Astrocyte of the cerebellum (primary cell): Measurements from ENCODE around the gene EML2.
A peak's percentile ranks its signal among the peaks of the same experiment; 100 is the strongest.

Experiments used
- DNase-seq: peaks from one replicate; pipeline ENCODE4 v3.0.0-alpha.2; 2011; ENCODE audit warnings: low read depth
- H3K4me3 ChIP-seq: 2 replicates; pipeline ENCODE4 v1.5.1; 2011; ENCODE audit warnings: mild to moderate bottlenecking, low read depth, low read length, moderate library complexity
- in situ Hi-C: cut with HindIII; loops from 2 replicates; pipeline ENCODE4 v1.10.0; 2017; ENCODE audit warnings: low sequenced_read_pairs
- TF ChIP-seq, protein P1 (sequence below): IDR thresholded peaks from 2 replicates; pipeline ENCODE4 v1.5.1; 2012; ENCODE audit warnings: low read length, low read depth, moderate library complexity, mild to moderate bottlenecking; ENCODE audit errors: missing control alignments

The EML2 gene

DNA sequence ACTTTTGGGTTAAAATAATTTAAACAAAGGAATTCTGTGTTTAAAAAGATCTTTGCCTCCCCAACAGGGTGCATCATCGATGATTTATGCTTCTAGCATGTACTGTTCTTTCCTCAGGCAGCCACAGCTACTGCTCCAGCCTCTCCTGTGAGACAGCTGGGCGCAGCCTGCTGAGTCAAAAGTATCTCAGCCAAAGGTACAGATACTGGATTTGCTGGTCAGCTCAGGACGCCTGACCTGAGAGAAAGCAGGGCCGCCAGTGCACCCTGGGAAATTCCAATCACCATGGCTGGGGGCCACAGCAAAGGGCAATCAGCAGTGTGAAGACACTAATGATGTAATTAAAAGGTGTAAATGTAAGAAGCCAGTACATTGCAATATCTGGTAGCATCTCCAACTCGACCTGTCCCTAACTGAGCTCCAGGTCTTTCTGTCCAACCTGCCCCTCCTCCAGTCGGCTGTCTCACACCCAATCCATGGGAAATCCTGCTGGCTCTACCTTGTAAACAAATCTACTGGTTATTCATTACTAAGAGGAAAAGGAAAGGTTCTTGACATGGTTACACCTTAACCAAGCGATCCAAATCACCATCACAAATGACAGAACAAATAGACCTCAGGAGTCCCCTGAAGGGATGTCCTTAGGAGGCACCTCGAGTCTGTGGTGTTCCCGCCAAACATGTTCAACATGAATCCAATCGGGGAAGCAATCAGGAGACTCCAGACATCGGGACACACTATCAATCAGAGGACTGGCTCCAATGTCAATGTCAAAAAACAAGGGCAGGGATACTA lies 61.9 kb downstream of the EML2 start:
- peak; percentile 76 for DNase-seq
- TF ChIP-seq, protein P1, sequence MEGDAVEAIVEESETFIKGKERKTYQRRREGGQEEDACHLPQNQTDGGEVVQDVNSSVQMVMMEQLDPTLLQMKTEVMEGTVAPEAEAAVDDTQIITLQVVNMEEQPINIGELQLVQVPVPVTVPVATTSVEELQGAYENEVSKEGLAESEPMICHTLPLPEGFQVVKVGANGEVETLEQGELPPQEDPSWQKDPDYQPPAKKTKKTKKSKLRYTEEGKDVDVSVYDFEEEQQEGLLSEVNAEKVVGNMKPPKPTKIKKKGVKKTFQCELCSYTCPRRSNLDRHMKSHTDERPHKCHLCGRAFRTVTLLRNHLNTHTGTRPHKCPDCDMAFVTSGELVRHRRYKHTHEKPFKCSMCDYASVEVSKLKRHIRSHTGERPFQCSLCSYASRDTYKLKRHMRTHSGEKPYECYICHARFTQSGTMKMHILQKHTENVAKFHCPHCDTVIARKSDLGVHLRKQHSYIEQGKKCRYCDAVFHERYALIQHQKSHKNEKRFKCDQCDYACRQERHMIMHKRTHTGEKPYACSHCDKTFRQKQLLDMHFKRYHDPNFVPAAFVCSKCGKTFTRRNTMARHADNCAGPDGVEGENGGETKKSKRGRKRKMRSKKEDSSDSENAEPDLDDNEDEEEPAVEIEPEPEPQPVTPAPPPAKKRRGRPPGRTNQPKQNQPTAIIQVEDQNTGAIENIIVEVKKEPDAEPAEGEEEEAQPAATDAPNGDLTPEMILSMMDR, result no peak
- in situ Hi-C loops, result no loop called here
- H3K4me3 ChIP-seq, result no peak overlapping the region

DNA sequence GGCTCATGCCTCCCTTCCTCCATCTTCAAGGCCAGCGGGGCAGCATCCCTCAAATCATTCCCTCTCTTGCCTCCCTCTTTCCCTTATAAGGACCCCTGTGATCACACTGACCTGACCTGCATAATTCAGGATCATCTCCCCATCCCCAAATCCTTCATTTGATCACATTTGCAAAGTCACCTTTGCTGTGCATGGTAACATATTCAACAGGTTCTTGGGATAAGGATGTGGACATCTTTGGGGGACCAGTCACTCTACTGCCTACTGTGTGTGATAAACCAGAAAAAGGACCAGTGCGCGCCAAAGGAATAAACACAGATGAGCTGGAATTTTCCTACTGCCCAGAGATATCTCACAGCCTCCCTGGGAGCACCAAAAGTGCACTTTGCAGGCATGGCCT lies 62.5 kb downstream of the EML2 start:
- TF ChIP-seq, protein P1, result no peak
- in situ Hi-C loops, result no loop called here
- no peak for DNase-seq
- no peak overlapping the region for H3K4me3 ChIP-seq

DNA sequence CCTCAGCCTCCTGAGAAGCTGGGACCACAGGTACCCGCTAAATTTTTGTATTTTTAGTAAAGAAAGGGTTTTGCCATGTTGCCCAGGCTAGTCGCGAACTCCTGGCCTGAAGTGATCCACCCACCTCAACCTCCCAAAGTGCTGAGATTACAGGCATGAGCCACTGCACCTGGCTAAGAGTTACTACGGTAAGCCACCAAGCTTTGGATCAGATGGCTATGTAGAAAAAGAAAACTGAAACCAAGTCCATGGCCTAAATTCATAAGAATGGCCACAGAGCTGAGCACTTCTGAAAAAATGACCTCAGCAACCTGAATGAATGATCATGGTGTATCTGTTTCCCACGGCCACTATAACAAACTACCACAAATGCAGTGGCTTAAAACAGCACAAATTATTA lies 64.0 kb downstream of the EML2 start:
- no peak overlapping the region for H3K4me3 ChIP-seq
- TF ChIP-seq, protein P1, result no peak
- DNase-seq, result no peak
- in situ Hi-C loops, result no loop called here

DNA sequence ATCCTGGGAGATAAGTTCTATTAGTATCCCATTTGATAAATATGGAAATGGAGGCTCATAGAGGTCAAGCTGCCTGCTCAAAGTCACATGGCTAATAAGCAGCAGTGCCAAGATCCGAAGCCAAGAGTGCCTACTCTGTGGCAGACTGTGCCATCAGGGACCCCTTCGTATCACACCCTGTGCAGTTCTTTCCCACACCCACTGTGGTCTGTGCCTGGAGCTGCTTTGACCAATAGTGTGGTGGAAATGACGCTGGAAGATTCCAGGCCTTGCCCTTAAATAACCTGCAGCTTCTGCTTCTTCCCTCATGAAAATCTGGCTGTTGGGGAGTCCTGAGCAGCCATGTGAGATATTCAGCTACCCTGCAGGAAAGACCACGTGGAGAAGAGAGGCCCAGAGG lies 64.7 kb downstream of the EML2 start:
- in situ Hi-C loops, result no loop called here
- no peak for DNase-seq
- no peak overlapping the region for H3K4me3 ChIP-seq
- TF ChIP-seq, protein P1, result no peak

DNA sequence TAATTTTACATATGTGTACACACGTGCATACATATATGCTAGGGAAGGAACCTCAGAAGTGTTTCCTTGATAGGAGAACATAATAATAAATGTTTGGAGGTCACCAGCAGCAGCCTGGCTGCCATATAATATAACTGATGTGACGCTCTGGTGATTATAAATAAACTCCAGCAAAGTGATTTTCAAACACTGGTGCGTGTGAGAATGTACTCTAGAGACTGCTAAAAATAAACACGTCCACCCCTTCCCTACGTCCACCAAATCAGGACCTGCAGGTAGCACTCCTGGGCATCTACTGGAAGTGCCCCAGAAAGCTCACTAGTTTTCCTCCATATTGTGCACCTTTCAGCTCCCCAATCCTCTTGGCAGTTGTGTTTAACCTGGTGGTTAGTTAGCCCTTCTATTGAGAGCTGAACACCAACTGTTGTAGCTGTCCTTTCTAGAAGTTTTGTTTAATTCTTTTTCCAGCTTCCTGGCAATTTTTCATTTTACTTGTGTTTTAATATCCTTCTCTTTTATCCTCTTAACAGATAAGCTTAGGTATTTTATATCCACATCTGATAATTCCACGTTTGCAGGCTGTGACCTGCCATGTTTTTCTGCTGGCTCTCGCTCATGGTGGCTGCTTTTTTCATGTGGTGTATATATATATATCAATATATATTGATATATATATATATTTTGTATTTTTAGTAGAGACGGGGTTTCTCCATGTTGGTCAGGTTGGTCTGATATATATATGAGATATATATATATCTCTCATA lies 67.6 kb downstream of the EML2 start:
- TF ChIP-seq, protein P1, result no peak
- in situ Hi-C loops, result no loop called here
- H3K4me3 ChIP-seq, result no peak overlapping the region
- no peak for DNase-seq

DNA sequence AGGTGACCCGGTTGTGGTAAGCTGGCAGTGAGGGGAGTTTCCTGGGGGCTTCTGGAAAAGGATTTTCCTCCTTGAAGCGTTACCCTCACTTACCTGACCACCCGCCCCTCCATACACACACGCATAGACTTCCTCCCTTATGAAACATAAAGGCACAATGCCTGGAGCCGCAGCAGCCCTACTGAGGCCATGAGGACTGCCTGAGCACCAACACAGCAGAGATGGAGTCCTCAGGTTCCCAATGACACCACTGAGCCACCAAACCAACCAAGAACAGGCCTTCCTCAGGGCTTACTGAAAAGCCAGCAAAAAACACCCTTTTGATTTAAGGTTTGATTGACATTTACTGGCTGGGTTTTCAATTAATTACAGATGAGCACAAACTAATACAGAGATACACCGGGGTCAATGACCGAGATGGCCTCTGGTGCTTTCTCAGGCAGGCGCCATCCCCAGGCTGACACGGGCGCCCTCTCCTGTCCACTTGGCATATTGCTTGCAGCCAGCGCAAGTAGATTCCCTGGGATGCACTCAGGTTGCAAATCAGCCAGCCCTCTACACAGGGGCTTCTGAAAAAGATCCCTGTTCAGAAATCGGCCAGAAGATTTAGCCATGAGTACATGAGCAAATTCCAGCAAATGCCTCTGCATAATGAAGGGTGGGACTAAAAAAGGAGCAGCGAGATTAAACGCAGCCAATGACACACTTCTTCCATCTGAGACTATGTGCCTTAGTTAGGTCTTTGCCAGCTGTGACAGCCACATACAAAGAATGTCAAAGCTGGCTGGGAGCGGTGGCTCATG lies 69.4 kb downstream of the EML2 start:
- H3K4me3 ChIP-seq, result no peak overlapping the region
- in situ Hi-C loops, result no loop called here
- TF ChIP-seq, protein P1, result peak; percentile 83
- no peak for DNase-seq
